Upper lobe of right lung (tissue), 1 donor: ENCODE data around the gene SCNN1A. TPM values are rescaled to one million over a fixed set of nuclear protein-coding genes. Genes with fewer than 3 reads are reported as not detected.
A peak's percentile ranks its signal among the peaks of the same experiment; 100 is the strongest.

ENCODE experiments used
- ATAC-seq: fragments of 200-7000 bp; cut with Tn5 transposase; one replicate; pipeline ENCODE4 v1.9.1; 2020; ENCODE audit warnings: mild to moderate bottlenecking, moderate library complexity
- DNase-seq: peaks from one replicate; pipeline ENCODE4 v3.0.0-alpha.2; 2020
- H3K27ac ChIP-seq: fragments of 200-600 bp; one replicate; pipeline ENCODE4 v1.8.0; 2022
- H3K27me3 ChIP-seq: fragments of 200-600 bp; one replicate; pipeline ENCODE4 v1.8.0; 2022; ENCODE audit warnings: mild to moderate bottlenecking
- H3K36me3 ChIP-seq: fragments of 200-600 bp; one replicate; pipeline ENCODE4 v1.8.0; 2022
- H3K4me1 ChIP-seq: fragments of 200-600 bp; one replicate; pipeline ENCODE4 v1.8.0; 2022
- H3K4me3 ChIP-seq: fragments of 200-600 bp; one replicate; pipeline ENCODE4 v1.8.0; 2022; ENCODE audit warnings: mild to moderate bottlenecking
- H3K9me3 ChIP-seq: fragments of 200-600 bp; one replicate; pipeline ENCODE4 v1.8.0; 2022
- CTCF ChIP-seq: fragments of 200-600 bp; IDR thresholded peaks from one replicate; pipeline ENCODE4 v1.8.0; 2022; ENCODE audit warnings: antibody characterized with exemption
- intact Hi-C: fragments of 100-400 bp; cut with DNase I; formaldehyde crosslinking; loops from one replicate; pipeline ENCODE4 v1.11.0; 2022
- total RNA-seq: library from RNA; stranded (reverse); fragmentation: NEBNext Ultra II Directional; extraction: Animal tissue kit (Norgen Biotek cat#: 25700); gene quantifications from one replicate; pipeline ENCODE4 v1.2.1, GENCODE V29; 2021
- donor health status: DM: no; HTN: yes; CAD: no; lungs with severe emphysema.

SCNN1A gene
- total RNA-seq, 1 donor from 2014 or later, result 199 TPM

- no peak for TF ChIP-seq CTCF
- H3K27ac ChIP-seq, result peak overlapping the region; percentile 95
- peaks cover 61% of the 10 kb centered on the region for H3K4me1 ChIP-seq
- ATAC-seq, result peak; percentile 90
- no peaks in the 10 kb centered on the region for H3K36me3 ChIP-seq
- peak; percentile 89 for DNase-seq
- H3K27me3 ChIP-seq, result no peaks in the 10 kb centered on the region
- no peaks in the 10 kb centered on the region for H3K9me3 ChIP-seq
- H3K4me3 ChIP-seq, result peak overlapping the region; percentile 64
- intact Hi-C loops, result no loop called here
Measured at GRCh38 chr12:6363330-6364043, 11.9 kb downstream of the SCNN1A start.

DNA sequence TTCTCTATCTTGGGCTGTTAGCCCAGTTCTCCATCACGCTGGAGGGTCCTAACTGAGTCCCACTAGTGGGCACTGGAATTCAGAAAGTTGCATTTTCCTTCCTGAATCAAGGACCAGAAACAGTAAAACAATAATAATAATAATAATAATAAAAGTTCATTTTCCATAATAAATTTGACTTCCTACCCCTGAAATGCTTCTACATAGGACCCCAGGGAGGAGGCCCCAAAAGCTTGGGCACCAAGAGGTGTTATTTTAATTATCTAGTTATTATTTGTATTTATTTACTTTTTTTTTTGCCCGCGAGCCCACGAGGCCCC lies 12.4 kb downstream of the SCNN1A start:
- Histone ChIP-seq H3K27ac (peak overlapping the region; percentile 95), H3K36me3 (no peaks in the 10 kb centered on the region), H3K4me3 (peak overlapping the region; percentile 64), H3K27me3 (no peaks in the 10 kb centered on the region), H3K9me3 (no peaks in the 10 kb centered on the region), H3K4me1 (peaks cover 56% of the 10 kb centered on the region)
- no peak for TF ChIP-seq CTCF
- intact Hi-C loops, result no loop called here
- ATAC-seq (no peak), DNase-seq (no peak)

- Histone ChIP-seq H3K36me3 (no peaks in the 10 kb centered on the region), H3K27me3 (no peaks in the 10 kb centered on the region), H3K4me3 (no peak overlapping the region), H3K9me3 (no peaks in the 10 kb centered on the region), H3K27ac (peak overlapping the region; percentile 95), H3K4me1 (peaks cover 50% of the 10 kb centered on the region)
- intact Hi-C loops, result no loop called here
- DNase-seq (no peak), ATAC-seq (no peak)
- TF ChIP-seq CTCF, result no peak
Measured at GRCh38 chr12:6362403-6362802, 13.0 kb downstream of the SCNN1A start.

- no peaks in the 10 kb centered on the region for H3K36me3 ChIP-seq
- no peaks in the 10 kb centered on the region for H3K9me3 ChIP-seq
- H3K4me3 ChIP-seq, result no peak overlapping the region
- intact Hi-C loops, result no loop called here
- peak overlapping the region; percentile 95 for H3K27ac ChIP-seq
- H3K4me1 ChIP-seq, result peaks cover 48% of the 10 kb centered on the region
- H3K27me3 ChIP-seq, result no peaks in the 10 kb centered on the region
- DNase-seq (peak; percentile 80), ATAC-seq (peak; percentile 37)
- TF ChIP-seq CTCF, result no peak
Measured at GRCh38 chr12:6361834-6362233, 13.5 kb downstream of the SCNN1A start.

DNA sequence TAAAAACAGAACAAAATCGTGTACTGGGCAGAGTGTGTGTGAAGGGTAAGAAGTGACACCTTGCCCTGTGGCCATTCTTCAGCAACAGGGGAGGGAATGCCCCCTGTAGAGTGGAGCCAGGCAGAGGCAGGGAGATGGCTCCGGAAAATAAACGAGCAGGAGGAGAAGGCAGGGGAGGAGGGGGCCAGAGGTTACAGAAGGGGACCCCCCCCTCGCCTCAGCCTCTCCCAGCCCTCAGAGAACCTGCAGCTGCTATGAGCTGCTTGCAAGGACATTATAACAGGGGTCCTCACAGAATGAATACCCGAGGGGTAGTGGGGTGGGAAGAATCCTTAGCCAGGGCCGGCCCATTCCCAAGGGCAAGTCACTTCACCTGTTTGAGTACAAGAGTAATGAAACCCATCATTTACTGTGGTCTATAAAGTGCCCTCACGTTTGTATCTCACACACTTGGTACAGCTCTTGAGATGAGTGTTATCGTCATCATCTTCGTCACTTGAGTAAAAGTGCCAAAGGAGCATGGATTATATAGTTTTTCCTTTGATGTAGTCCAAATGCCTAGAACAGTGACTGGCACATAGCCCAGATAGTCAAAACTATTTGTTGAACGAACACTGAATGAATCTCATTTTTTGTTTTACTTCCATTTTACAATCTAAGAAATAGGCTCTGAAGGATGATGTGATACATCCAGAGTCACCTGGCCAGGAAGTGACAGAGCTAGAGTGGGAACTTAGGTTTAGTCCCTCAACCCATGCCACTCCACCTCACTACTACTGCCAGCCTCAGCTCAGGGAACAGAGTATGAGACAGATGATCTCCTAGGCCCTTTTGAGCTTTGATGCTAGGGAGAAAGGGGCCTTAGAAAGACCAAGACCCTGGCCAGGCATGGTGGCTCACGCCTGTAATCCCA lies 14.5 kb downstream of the SCNN1A start:
- Histone ChIP-seq H3K27ac (peak overlapping the region; percentile 95), H3K36me3 (no peaks in the 10 kb centered on the region), H3K27me3 (no peaks in the 10 kb centered on the region), H3K9me3 (no peaks in the 10 kb centered on the region), H3K4me3 (no peak overlapping the region), H3K4me1 (peaks cover 48% of the 10 kb centered on the region)
- ATAC-seq (no peak), DNase-seq (no peak)
- intact Hi-C loops, result no loop called here
- TF ChIP-seq CTCF, result no peak
